ENCODE data around the gene PPAT.
"Not testable (repeated sequence)": the region's sequence is repeated elsewhere in the genome, so short reads cannot be mapped to it uniquely, and the experiment has no call there.

The PPAT gene

GRCh38 chr4:56374956-56375355 lies 60.5 kb downstream of the PPAT start:
- H3K27ac ChIP-seq: no peak overlapping the region
- TF ChIP-seq, protein P1, sequence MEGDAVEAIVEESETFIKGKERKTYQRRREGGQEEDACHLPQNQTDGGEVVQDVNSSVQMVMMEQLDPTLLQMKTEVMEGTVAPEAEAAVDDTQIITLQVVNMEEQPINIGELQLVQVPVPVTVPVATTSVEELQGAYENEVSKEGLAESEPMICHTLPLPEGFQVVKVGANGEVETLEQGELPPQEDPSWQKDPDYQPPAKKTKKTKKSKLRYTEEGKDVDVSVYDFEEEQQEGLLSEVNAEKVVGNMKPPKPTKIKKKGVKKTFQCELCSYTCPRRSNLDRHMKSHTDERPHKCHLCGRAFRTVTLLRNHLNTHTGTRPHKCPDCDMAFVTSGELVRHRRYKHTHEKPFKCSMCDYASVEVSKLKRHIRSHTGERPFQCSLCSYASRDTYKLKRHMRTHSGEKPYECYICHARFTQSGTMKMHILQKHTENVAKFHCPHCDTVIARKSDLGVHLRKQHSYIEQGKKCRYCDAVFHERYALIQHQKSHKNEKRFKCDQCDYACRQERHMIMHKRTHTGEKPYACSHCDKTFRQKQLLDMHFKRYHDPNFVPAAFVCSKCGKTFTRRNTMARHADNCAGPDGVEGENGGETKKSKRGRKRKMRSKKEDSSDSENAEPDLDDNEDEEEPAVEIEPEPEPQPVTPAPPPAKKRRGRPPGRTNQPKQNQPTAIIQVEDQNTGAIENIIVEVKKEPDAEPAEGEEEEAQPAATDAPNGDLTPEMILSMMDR (conservative IDR thresholded peaks at IDR 0.05): no peak

DNA sequence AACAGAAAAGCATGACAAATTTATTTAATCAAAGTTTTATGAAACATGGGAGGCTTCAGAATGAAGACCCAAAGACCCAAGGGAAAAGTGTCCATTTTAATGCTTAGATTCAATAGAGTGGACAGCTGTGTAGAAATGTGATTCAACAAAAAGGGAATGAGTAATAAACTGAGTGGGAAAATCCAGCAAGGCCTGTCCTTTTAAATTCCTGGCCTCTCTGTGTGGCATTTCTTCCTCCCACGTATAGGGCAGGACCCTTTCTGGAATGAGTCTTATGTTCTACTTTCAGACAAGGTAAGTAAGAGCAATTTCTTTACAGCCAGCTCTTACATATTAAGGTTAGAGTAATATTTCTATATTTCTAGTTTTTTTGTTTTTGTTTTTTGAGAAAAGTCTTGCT lies 62.6 kb downstream of the PPAT start:
- no peak overlapping the region for H3K27ac ChIP-seq
- TF ChIP-seq, protein P1 (conservative IDR thresholded peaks at IDR 0.05): no peak

DNA sequence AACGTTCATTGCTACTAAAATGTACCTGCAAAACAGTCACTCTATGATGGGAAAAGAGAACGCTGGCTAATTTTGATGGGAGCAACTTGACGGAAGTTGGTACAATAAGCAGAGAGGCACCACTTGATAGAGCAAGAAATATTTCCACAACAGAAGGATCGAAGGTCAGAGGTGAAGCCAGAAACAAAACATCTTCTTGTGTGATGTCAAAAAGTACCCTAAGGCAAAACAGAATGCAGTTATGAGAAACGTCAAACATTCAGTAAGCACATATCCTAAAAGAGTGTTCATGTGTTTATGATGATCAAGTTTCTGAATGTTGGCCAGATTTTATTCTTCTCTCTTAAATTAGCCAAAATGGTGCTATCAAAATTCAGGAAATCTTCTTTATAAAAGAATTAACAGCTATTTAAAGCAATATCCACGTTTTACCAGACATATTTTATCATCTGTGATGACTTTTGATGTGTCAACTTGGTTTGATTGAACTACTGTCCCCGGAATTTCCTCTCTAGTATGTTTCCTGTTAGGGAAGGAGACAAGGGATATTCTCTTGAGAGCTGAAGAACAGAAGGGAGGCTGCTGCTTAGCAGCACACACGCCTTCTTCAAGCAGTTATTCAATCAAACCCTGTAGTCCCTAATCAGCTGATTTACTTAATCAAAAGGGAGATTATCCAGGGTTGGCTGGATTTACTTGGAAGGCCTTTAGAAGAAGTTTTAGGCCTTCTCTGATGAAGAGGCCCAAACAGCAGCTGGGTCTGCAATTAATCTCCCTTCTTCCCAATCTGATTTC lies 63.8 kb downstream of the PPAT start:
- no peak overlapping the region for H3K27ac ChIP-seq

GRCh38 chr4:56370377-56370776 lies 65.0 kb downstream of the PPAT start:
- no peak overlapping the region for H3K27ac ChIP-seq
- TF ChIP-seq, protein P1 (conservative IDR thresholded peaks at IDR 0.05): no peak

More for the DNA sequence above, 63.8 kb downstream of the PPAT start:
- TF ChIP-seq, protein P1 (conservative IDR thresholded peaks at IDR 0.05): no peak

DNA sequence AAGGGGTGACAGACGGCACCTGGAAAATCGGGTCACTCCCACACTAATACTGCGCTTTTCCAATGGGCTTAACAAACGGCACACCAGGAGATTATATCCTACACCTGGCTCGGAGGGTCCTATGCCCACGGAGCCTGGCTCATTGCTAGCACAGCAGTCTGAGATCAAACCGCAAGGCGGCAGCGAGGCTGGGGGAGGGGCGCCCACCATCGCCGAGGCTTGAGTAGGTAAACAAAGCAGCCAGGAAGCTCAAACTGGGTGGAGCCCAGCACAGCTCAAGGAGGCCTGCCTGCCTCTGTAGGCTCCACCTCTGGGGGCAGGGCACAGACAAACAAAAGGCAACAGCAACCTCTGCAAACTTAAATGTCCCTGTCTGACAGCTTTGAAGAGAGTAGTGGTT lies 72.4 kb downstream of the PPAT start:
- not testable (repeated sequence) for H3K27ac ChIP-seq

DNA sequence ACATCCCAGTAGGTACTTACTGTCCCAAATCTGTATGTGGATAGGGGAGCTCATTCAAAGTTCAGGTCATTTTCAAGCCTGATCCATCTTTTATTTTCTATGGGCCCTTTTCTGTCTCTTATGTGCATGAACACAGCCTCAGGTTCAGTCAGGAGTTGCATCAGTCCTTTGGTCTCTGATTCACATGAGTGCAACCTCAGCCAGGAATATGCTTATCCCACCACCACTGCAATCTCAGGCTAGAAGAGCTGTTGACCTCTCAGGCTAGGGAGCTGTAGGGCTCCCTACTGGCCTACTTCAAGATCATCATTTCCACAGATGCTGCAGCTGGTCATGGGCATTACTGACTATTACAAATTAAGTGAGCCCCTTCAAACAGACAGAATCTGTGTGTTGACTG lies 75.3 kb downstream of the PPAT start:
- TF ChIP-seq, protein P1 (conservative IDR thresholded peaks at IDR 0.05): no peak
- H3K27ac ChIP-seq: no peak overlapping the region

DNA sequence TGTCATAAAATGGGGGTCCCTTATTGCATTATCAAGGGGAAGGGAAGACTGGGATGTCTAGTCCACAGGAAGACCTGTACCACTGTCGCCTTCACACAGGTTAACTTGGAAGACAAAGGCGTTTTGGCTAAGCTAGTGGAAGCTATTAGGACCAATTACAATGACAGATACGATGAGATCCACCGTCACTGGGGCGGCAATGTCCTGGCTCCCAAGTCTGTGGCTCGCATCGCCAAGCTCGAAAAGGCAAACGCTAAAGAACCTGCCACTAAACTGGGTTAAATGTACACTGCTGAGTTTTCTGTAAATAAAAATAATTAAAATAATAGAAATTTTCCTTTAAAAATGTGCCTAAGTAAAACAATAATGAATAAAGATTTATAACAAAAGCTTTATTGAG lies 78.8 kb downstream of the PPAT start:
- no peak overlapping the region for H3K27ac ChIP-seq
- TF ChIP-seq, protein P1 (conservative IDR thresholded peaks at IDR 0.05): no peak

GRCh38 chr4:56348576-56348975 lies 86.8 kb downstream of the PPAT start:
- no peak overlapping the region for H3K27ac ChIP-seq
- TF ChIP-seq, protein P1 (conservative IDR thresholded peaks at IDR 0.05): no peak

Measured in VCaP (cell line).